ENCODE measurements around the gene C2CD4C. TPM values are rescaled to one million over a fixed set of nuclear protein-coding genes. Genes with fewer than 3 reads are reported as not detected.

The C2CD4C gene
- total RNA-seq, 1 experiment from 2014 or later, result 9.8 TPM

GRCh38 chr19:369256-369655, 39.7 kb downstream of the C2CD4C start (continued):
- TF ChIP-seq NR1H2 (CRISPR knock-in tag; IDR thresholded peaks at IDR 0.05), result no peak
- no peak for TF ChIP-seq STAT6 (CRISPR knock-in tag; conservative IDR thresholded peaks at IDR 0.05; ENCODE audit: low read depth)

- no peaks in the 10 kb centered on the region for H3K4me1 Mint-ChIP-seq
- no peak overlapping the region for H3K4me3 Mint-ChIP-seq
- ATAC-seq (no peak), DNase-seq (ENCODE audit: low spot score) (no peak)
- no peaks in the 10 kb centered on the region for H3K36me3 Mint-ChIP-seq
- H3K9me3 Mint-ChIP-seq, result no peaks in the 10 kb centered on the region
- TF ChIP-seq ELF4 (CRISPR knock-in tag; IDR thresholded peaks at IDR 0.05; ENCODE audit: low read depth) (no peak), ZBTB43 (CRISPR knock-in tag; IDR thresholded peaks at IDR 0.05) (no peak), ZNF532 (CRISPR knock-in tag; IDR thresholded peaks at IDR 0.05; ENCODE audit: borderline replicate concordance) (no peak), NR3C1 (CRISPR knock-in tag; conservative IDR thresholded peaks at IDR 0.05; ENCODE audit: low read depth) (no peak), STAT6 (CRISPR knock-in tag; conservative IDR thresholded peaks at IDR 0.05; ENCODE audit: low read depth) (no peak)
- peak overlapping the region; percentile 17; the same call in 1 of the 2 replicates for H3K27ac Mint-ChIP-seq
- H3K27me3 Mint-ChIP-seq (ENCODE audit: low read depth), result no peaks in the 10 kb centered on the region; the same call in 1 of the 2 replicates
- CTCF ChIA-PET, result interaction anchor here (1.5 to 2.1 kb wide), 2 partner anchors 127 to 142 kb away, joined by 4 to 6 read pairs; no protein-coding TSS in a partner anchor
- POLR2A ChIA-PET, result no interaction called here
These were observed 40.3 kb downstream of the C2CD4C start for GRCh38 chr19:368630-369024.

GRCh38 chr19:367963-368629, 40.9 kb downstream of the C2CD4C start:
- Mint-ChIP-seq H3K36me3 (no peaks in the 10 kb centered on the region), H3K27me3 (ENCODE audit: low read depth) (no peaks in the 10 kb centered on the region; the same call in 1 of the 2 replicates), H3K4me1 (no peaks in the 10 kb centered on the region), H3K27ac (no peak overlapping the region), H3K9me3 (no peaks in the 10 kb centered on the region), H3K4me3 (no peak overlapping the region)
- ChIA-PET POLR2A (no interaction called here), CTCF (interaction anchor here (1.2 to 2.1 kb wide), 3 partner anchors 20 to 143 kb away, joined by 3 to 6 read pairs (median 4); no protein-coding TSS in a partner anchor)
- DNase-seq (ENCODE audit: low spot score) (no peak), ATAC-seq (no peak)
- peak; percentile 85 for TF ChIP-seq ZNF121 (CRISPR knock-in tag; IDR thresholded peaks at IDR 0.05)
- no peak for TF ChIP-seq ZNF263 (CRISPR knock-in tag; IDR thresholded peaks at IDR 0.05; ENCODE audit: low read depth)

Data from WTC11 (cell line).